ENCODE data around the gene HOGA1.

- TF ChIP-seq CTCF (IDR thresholded peaks at IDR 0.05; ENCODE audit: insufficient read depth, low read length) (no peak), REST (IDR thresholded peaks at IDR 0.05; ENCODE audit: insufficient replicate concordance, low read depth) (no peak)
Measured at GRCh38 chr10:97577701-97578100, 6.5 kb upstream of the HOGA1 start.

Measured in HL-60 (cell line).